MM.1S (cell line): Measurements from ENCODE around the gene NFIX.

Source experiments
- DNase-seq: peaks from one replicate; pipeline ENCODE4 v3.0.0-alpha.2; 2015
- H2AFZ ChIP-seq: fragments of 300-600 bp; sonication (generic); 2 replicates; pipeline ENCODE4 v1.6.0; 2016; ENCODE audit warnings: antibody characterized with exemption, low read length
- H3F3A ChIP-seq: fragments of 300-600 bp; sonication (generic); 2 replicates; pipeline ENCODE4 v1.6.1; 2016; ENCODE audit warnings: mild to moderate bottlenecking, antibody characterized with exemption, low read length, moderate library complexity, mixed read lengths; ENCODE audit not compliant: insufficient read depth
- H3K27ac ChIP-seq: fragments of 300-600 bp; sonication (generic); 2 replicates; pipeline ENCODE4 v1.5.1; 2016; ENCODE audit warnings: mild to moderate bottlenecking, low read length
- H3K27me3 ChIP-seq: fragments of 300-600 bp; sonication (generic); replicated peaks from 2 replicates; pipeline ENCODE4 v1.6.0; 2016; ENCODE audit warnings: low read length; ENCODE audit not compliant: insufficient read depth
- H3K36me3 ChIP-seq: fragments of 300-600 bp; sonication (generic); replicated peaks from 2 replicates; pipeline ENCODE4 v1.6.1; 2016; ENCODE audit warnings: mild to moderate bottlenecking, low read length, mixed read lengths; ENCODE audit not compliant: insufficient read depth
- H3K4me1 ChIP-seq: fragments of 300-600 bp; sonication (generic); 2 replicates; pipeline ENCODE4 v1.6.1; 2016; ENCODE audit warnings: low read length, mixed read lengths
- H3K4me2 ChIP-seq: fragments of 300-600 bp; sonication (generic); 2 replicates; pipeline ENCODE4 v1.6.0; 2016; ENCODE audit warnings: low read depth, low read length
- H3K4me3 ChIP-seq: fragments of 300-600 bp; sonication (generic); 2 replicates; pipeline ENCODE4 v1.5.1; 2016; ENCODE audit warnings: low read length, mixed read lengths
- H3K79me2 ChIP-seq: fragments of 300-600 bp; sonication (generic); 2 replicates; pipeline ENCODE4 v1.6.1; 2016; ENCODE audit warnings: mixed run types, low read length, mixed read lengths
- H3K9ac ChIP-seq: fragments of 300-600 bp; sonication (generic); 2 replicates; pipeline ENCODE4 v1.6.1; 2016; ENCODE audit warnings: low read length, mixed read lengths
- H3K9me2 ChIP-seq: fragments of 300-600 bp; sonication (generic); replicated peaks from 2 replicates; pipeline ENCODE4 v1.6.1; 2016; ENCODE audit warnings: mild to moderate bottlenecking, low read length, mixed read lengths; ENCODE audit not compliant: insufficient read depth
- H3K9me3 ChIP-seq: fragments of 300-600 bp; sonication (generic); replicated peaks from 2 replicates; pipeline ENCODE4 v1.6.1; 2016; ENCODE audit warnings: mild to moderate bottlenecking, low read length, mixed read lengths; ENCODE audit not compliant: insufficient read depth
- H4K20me1 ChIP-seq: fragments of 300-600 bp; sonication (generic); 2 replicates; pipeline ENCODE4 v1.6.1; 2016; ENCODE audit warnings: mild to moderate bottlenecking, low read length, moderate library complexity, mixed read lengths; ENCODE audit not compliant: insufficient read depth
- EZH2 ChIP-seq: fragments of 300-600 bp; sonication (generic); optimal IDR thresholded peaks from 2 replicates; pipeline ENCODE3; 2017; ENCODE audit warnings: low read depth, mild to moderate bottlenecking, antibody characterized with exemption, low read length, mixed read lengths
- EZH2phosphoT487 ChIP-seq: fragments of 300-600 bp; sonication (generic); IDR thresholded peaks from 2 replicates; pipeline ENCODE4 v1.6.1; 2018; ENCODE audit warnings: antibody characterized with exemption, low read length
- TF ChIP-seq, protein P1 (sequence below): fragments of 300-600 bp; sonication (generic); IDR thresholded peaks from 2 replicates; pipeline ENCODE4 v1.5.1; 2016; ENCODE audit warnings: antibody characterized with exemption, low read length, mixed read lengths

The NFIX gene

GRCh38 chr19:13035820-13036365, 40.6 kb downstream of the NFIX start:
- Histone ChIP-seq H3F3A (no peaks in the 10 kb centered on the region), H2AFZ (no peak overlapping the region), H3K9me3 (no peaks in the 10 kb centered on the region), H3K27me3 (no peaks in the 10 kb centered on the region), H3K4me1 (peaks cover 12% of the 10 kb centered on the region), H3K27ac (no peak overlapping the region), H4K20me1 (no peaks in the 10 kb centered on the region), H3K9ac (no peak overlapping the region), H3K4me2 (0 out of 2 replicates have a peak overlapping the region, but pooled peaks have one; percentile 20), H3K79me2 (no peaks in the 10 kb centered on the region), H3K4me3 (no peak overlapping the region), H3K36me3 (no peaks in the 10 kb centered on the region), H3K9me2 (no peaks in the 10 kb centered on the region)
- no peak for DNase-seq
- TF ChIP-seq, protein P1, sequence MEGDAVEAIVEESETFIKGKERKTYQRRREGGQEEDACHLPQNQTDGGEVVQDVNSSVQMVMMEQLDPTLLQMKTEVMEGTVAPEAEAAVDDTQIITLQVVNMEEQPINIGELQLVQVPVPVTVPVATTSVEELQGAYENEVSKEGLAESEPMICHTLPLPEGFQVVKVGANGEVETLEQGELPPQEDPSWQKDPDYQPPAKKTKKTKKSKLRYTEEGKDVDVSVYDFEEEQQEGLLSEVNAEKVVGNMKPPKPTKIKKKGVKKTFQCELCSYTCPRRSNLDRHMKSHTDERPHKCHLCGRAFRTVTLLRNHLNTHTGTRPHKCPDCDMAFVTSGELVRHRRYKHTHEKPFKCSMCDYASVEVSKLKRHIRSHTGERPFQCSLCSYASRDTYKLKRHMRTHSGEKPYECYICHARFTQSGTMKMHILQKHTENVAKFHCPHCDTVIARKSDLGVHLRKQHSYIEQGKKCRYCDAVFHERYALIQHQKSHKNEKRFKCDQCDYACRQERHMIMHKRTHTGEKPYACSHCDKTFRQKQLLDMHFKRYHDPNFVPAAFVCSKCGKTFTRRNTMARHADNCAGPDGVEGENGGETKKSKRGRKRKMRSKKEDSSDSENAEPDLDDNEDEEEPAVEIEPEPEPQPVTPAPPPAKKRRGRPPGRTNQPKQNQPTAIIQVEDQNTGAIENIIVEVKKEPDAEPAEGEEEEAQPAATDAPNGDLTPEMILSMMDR, result no peak
- TF ChIP-seq EZH2phosphoT487, result no peak
- no peak for TF ChIP-seq EZH2

- no peaks in the 10 kb centered on the region for H3F3A ChIP-seq
- H3K4me2 ChIP-seq, result peak overlapping the region; percentile 30; the same call in 1 of the 2 replicates
- H3K9me3 ChIP-seq, result no peaks in the 10 kb centered on the region
- H3K27me3 ChIP-seq, result no peaks in the 10 kb centered on the region
- H4K20me1 ChIP-seq, result no peaks in the 10 kb centered on the region
- H3K27ac ChIP-seq, result no peak overlapping the region
- H3K9ac ChIP-seq, result no peak overlapping the region
- H3K9me2 ChIP-seq, result no peaks in the 10 kb centered on the region
- peaks cover 12% of the 10 kb centered on the region for H3K4me1 ChIP-seq
- H2AFZ ChIP-seq, result no peak overlapping the region
- TF ChIP-seq, protein P1, result peak; percentile 46; the same call in 1 of the 2 replicates
- TF ChIP-seq EZH2, result no peak
- no peaks in the 10 kb centered on the region for H3K79me2 ChIP-seq
- H3K4me3 ChIP-seq, result no peak overlapping the region
- H3K36me3 ChIP-seq, result no peaks in the 10 kb centered on the region
- DNase-seq, result peak; percentile 76
Measured at GRCh38 chr19:13036366-13036976, 41.2 kb downstream of the NFIX start.

DNA sequence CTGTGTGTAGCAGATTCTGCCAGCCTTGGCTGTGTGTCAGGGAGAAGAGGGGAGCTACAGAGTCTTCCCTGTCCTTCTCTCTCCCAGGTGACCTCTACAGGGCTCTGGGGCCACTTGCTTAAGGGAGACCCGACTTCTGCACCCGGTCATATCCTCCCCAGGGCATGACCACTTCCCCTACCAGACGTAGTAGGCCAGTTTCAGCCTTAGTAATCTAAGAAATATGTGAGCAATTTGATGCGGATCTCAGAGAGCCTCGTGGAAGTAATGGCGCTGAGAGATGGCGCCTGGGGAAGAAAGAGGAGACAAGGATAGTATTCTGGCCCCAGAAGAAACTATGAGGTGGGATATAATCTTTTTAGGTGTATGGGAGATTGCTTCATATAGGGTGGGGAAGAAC, 41.9 kb downstream of the NFIX start:
- no peak for DNase-seq
- peaks cover 12% of the 10 kb centered on the region for H3K4me1 ChIP-seq
- no peaks in the 10 kb centered on the region for H4K20me1 ChIP-seq
- no peak for TF ChIP-seq EZH2phosphoT487
- no peak for TF ChIP-seq EZH2
- TF ChIP-seq, protein P1, result no peak
- H3K36me3 ChIP-seq, result no peaks in the 10 kb centered on the region
- H3K4me2 ChIP-seq, result no peak overlapping the region
- H3K4me3 ChIP-seq, result no peak overlapping the region
- H3K27me3 ChIP-seq, result no peaks in the 10 kb centered on the region
- no peak overlapping the region for H3K9ac ChIP-seq
- H3K27ac ChIP-seq, result no peak overlapping the region
- no peaks in the 10 kb centered on the region for H3K79me2 ChIP-seq
- no peaks in the 10 kb centered on the region for H3F3A ChIP-seq
- H2AFZ ChIP-seq, result no peak overlapping the region
- no peaks in the 10 kb centered on the region for H3K9me2 ChIP-seq
- no peaks in the 10 kb centered on the region for H3K9me3 ChIP-seq
